KOPT-K1 (cell line): ENCODE measurements around the gene KIAA1217.

ENCODE experiments used
- H3K27ac ChIP-seq: fragments of 200-600 bp; sonication (generic); 2 replicates; pipeline ENCODE4 v1.5.1; 2016; ENCODE audit warnings: antibody characterized with exemption, mild to moderate bottlenecking, low read depth, low read length; ENCODE audit not compliant: poor library complexity, severe bottlenecking
- H3K36me3 ChIP-seq: fragments of 200-600 bp; sonication (generic); 2 replicates; pipeline ENCODE4 v1.5.1; 2017; ENCODE audit warnings: antibody characterized with exemption, mild to moderate bottlenecking, low read length, moderate library complexity; ENCODE audit not compliant: insufficient read depth
- H3K9me3 ChIP-seq: fragments of 200-600 bp; sonication (generic); 2 replicates; pipeline ENCODE4 v1.5.1; 2017; ENCODE audit warnings: antibody characterized with exemption, low read length, mild to moderate bottlenecking; ENCODE audit not compliant: insufficient read depth, poor library complexity, severe bottlenecking

KIAA1217 gene

GRCh38 chr10:24223341-24223740, 14.4 kb downstream of the KIAA1217 start:
- Histone ChIP-seq H3K9me3 (no peaks in the 10 kb centered on the region), H3K27ac (no peak overlapping the region), H3K36me3 (no peaks in the 10 kb centered on the region)

DNA sequence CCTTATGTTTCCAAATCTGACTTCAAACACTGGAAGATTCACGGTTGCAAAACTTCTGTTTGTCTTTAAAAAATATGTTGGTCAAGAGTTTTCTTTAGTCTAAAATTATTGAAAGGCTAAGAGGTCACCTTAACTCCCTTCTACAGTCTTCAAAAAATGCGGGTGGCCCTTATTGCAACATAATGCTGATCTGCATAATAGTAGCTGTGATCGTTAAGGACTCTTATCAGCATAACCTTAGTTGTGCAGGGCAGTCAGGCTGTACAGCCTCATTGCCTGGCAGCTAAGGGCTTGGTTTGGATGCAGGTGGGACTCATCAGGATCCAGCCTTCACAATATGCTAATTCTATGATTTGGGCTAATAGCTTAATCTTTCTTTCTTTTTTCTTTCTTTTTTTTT, 15.0 kb downstream of the KIAA1217 start:
- H3K36me3 ChIP-seq = no peaks in the 10 kb centered on the region
- H3K9me3 ChIP-seq = no peaks in the 10 kb centered on the region
- H3K27ac ChIP-seq = no peak overlapping the region

- Histone ChIP-seq H3K9me3 (no peaks in the 10 kb centered on the region), H3K36me3 (no peaks in the 10 kb centered on the region), H3K27ac (no peak overlapping the region)
Observed at GRCh38 chr10:24228642-24229041, 19.7 kb downstream of the KIAA1217 start.

- Histone ChIP-seq H3K27ac (no peak overlapping the region), H3K9me3 (no peaks in the 10 kb centered on the region), H3K36me3 (no peaks in the 10 kb centered on the region)
Observed at GRCh38 chr10:24229909-24230308, 21.0 kb downstream of the KIAA1217 start.

GRCh38 chr10:24231200-24231599, 22.3 kb downstream of the KIAA1217 start:
- Histone ChIP-seq H3K9me3 (no peaks in the 10 kb centered on the region), H3K36me3 (no peaks in the 10 kb centered on the region), H3K27ac (no peak overlapping the region)

DNA sequence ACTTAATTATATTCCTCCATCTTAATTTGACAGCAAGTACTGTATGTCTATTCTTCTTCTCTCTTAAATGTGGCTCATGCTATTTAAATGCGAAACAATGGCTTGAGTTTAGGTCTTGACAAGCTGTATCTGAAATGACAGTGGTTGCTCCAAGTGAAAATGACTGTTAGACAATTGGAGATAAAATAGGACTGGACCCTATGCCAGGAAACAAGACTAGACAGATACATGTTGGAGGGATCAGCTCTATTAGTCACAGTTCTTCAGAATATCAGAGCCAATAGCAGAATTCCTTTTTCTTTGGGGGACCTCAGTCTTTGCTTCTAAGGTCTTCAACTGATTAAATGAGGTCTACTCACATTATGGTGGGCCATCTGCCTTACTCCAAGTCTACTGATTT, 25.8 kb downstream of the KIAA1217 start:
- Histone ChIP-seq H3K27ac (no peak overlapping the region), H3K36me3 (no peaks in the 10 kb centered on the region), H3K9me3 (no peaks in the 10 kb centered on the region)

DNA sequence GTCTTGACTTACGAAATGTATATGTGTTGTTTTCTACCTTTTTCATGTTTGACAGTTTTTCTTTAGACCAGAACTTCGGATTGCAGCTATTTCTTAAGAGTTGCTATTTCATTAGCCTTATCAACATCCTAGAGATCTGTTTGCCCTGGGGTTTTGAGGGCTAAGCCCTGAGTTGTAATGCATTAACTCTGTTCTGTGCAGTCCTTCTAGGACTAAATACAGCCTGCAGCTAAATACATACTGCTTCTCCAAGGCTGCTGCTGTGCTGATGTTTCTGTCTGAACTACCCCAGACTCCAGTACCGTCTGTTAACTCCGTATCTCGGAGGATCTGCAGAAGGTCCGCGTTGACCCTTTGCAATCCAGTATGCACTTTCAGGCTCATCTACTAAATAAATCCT, 26.5 kb downstream of the KIAA1217 start:
- Histone ChIP-seq H3K27ac (no peak overlapping the region), H3K36me3 (no peaks in the 10 kb centered on the region), H3K9me3 (no peaks in the 10 kb centered on the region)

DNA sequence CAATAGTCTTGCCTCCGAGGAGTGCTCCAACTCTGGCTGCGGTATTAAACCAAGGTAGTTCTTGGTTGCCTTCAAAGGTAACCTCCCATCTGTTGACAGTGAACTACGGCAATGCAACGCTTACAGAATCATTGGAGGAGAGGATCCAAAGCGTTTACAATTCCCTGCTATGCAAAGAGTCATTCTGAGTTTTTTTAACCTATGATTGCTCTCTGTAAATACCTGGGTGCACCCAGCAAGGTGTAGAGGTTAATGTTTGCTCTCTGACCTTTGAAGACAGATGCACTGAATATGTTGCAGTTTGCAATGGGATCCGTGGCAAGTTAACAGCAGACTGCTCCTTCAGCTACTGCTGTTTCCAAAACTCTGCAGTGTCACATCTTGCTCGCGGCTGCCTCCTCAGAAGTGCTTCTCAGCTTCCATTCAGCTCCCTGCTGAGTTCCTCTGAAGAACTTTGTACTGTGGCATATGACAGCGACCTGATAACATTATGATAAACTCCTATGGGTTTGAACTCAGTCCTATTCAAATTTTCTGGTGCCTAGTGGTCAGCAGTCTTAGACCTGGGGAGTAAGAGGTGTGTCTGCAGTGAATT, 29.0 kb downstream of the KIAA1217 start:
- Histone ChIP-seq H3K36me3 (no peaks in the 10 kb centered on the region), H3K9me3 (no peaks in the 10 kb centered on the region), H3K27ac (no peak overlapping the region)

DNA sequence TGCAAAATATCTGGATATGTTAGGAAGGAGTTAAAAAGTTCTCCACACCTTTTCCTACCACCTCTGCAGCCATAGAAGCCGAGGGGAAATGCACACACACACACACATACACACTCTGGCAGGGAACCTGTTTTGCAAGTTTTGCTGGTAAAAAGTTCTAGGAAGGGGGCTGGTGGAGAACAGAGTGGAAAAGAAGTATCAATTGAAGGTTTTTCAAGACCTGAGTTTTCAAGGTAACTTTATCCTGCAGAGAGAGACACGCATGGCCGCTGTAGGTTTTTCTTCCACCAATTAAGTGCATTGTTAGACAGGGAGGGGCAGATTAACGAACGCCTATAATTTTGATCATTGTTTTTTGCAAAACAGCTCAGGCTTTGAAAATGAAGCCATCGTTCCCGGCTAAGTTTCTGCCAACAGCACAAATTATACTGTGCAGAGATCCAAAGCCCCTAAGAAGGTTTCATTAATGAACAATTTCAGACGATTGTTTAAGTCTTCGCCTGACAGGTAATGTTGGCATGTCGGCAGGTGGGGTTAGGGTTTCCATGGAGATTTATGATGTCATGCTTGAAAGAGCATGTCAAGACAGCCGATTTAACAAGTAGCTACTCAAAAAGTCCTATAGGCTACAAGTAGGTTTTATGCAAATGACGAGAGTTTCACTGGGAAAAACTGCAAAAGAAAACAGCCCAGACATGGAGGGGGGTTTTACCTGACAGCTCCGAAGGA, 29.7 kb downstream of the KIAA1217 start:
- H3K27ac ChIP-seq = no peak overlapping the region

DNA sequence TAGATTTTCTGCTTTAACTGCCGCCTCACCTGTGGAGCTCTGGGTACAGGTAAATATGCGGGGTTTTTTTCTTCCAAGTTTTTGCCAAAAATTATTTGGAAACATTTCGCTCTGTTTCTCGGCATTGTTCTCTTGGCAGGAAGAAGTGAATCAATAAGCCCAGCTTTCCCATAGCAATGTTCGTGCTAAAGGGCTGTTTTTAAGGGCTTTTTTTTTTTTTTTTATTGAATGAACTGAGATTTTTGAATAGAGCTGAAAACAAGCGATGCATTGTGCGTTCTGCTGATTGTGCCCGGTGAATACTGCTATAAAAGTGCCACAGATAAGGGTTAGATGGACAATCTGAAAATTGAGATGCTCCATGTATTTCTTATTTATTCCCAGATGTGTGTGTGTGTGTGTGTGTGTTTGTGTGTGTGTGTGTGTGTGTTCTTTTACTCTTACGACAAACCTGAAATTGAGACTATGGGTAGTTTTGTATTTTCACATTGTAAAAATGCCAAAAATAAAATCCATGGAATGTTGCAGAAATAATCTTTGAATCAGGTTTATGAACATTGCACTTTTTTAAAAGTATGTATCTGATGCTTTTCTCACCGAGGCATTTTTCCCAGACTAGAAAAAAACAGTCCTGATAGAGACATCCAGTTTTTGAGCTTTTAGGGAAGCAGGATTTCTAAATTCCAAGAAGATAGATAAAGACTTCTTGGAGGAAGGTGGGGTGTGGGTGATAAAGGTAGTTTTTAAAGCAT, 30.5 kb downstream of the KIAA1217 start:
- no peak overlapping the region for H3K27ac ChIP-seq
- H3K36me3 ChIP-seq = no peaks in the 10 kb centered on the region
- no peaks in the 10 kb centered on the region for H3K9me3 ChIP-seq

More for the DNA sequence above, 29.7 kb downstream of the KIAA1217 start:
- no peaks in the 10 kb centered on the region for H3K9me3 ChIP-seq
- H3K36me3 ChIP-seq = no peaks in the 10 kb centered on the region

GRCh38 chr10:24240041-24240751, 31.3 kb downstream of the KIAA1217 start:
- Histone ChIP-seq H3K27ac (no peak overlapping the region), H3K9me3 (no peaks in the 10 kb centered on the region), H3K36me3 (no peaks in the 10 kb centered on the region)

GRCh38 chr10:24241536-24242040, 32.6 kb downstream of the KIAA1217 start:
- H3K27ac ChIP-seq = no peak overlapping the region
- H3K9me3 ChIP-seq = no peaks in the 10 kb centered on the region
- H3K36me3 ChIP-seq = no peaks in the 10 kb centered on the region

DNA sequence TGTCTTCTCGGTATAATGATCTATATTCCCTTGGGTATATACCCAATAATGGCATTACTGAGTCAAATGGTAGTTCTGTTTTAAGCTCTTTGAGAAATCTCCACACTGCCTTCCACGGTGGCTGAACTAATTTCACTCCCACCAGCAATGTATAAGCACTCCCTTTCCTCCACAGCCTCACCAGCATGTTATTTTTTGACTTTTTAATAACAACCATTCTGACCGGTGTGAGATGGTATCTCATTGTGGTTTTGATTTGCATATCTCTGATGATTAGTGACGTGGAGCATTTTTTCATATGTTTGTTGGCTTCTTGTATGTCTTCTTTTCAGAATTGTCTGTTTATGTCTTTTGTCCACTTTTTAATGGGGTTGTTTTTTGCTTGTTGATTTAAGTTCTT, 33.6 kb downstream of the KIAA1217 start:
- Histone ChIP-seq H3K36me3 (no peaks in the 10 kb centered on the region), H3K9me3 (no peaks in the 10 kb centered on the region), H3K27ac (no peak overlapping the region)

- no peak overlapping the region for H3K27ac ChIP-seq
- H3K9me3 ChIP-seq = no peaks in the 10 kb centered on the region
- H3K36me3 ChIP-seq = no peaks in the 10 kb centered on the region
Observed at GRCh38 chr10:24246365-24246764, 37.4 kb downstream of the KIAA1217 start.

DNA sequence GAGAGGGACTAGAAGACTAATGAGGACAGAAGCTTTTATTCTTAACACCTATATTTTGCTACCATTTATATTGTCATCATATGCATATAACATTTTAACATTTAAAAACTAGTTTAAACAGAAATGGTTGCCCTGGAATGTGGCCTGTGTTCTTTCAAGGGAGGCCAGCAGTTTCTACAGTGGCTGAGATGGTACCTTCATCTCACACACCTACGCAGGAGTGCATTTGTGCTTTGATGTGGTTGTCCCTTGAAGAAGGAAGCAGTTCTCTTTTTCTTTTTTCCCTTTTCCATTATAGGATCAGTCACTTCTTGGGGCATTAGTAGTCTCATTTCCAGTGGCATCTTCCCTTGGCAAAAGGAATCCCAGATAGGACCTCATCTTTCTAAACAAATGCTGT, 38.9 kb downstream of the KIAA1217 start:
- no peaks in the 10 kb centered on the region for H3K36me3 ChIP-seq
- H3K9me3 ChIP-seq = no peaks in the 10 kb centered on the region
- H3K27ac ChIP-seq = no peak overlapping the region
